Endodermal cell (in vitro differentiated cells): ENCODE data around the gene ITGA11. TPM values are rescaled to one million over a fixed set of nuclear protein-coding genes. Genes with fewer than 3 reads are reported as not detected.

Experiments
- DNase-seq: peaks from one replicate; pipeline ENCODE4 v3.0.0-alpha.2; 2017
- H3K27ac ChIP-seq: 2 replicates; pipeline ENCODE4 v1.5.1; 2013; ENCODE audit warnings: mild to moderate bottlenecking, low read depth, low read length, moderate library complexity
- H3K27me3 ChIP-seq: 2 replicates; pipeline ENCODE4 v1.6.1; 2013; ENCODE audit warnings: mild to moderate bottlenecking, low read length, moderate library complexity; ENCODE audit not compliant: insufficient read depth, control insufficient read depth, poor library complexity, severe bottlenecking
- H3K36me3 ChIP-seq: 2 replicates; pipeline ENCODE4 v1.7.0; 2013; ENCODE audit warnings: mild to moderate bottlenecking, low read length, moderate library complexity; ENCODE audit not compliant: control insufficient read depth, insufficient read depth
- H3K4me1 ChIP-seq: one replicate; pipeline ENCODE4 v1.7.0; 2013; ENCODE audit warnings: low read length; ENCODE audit not compliant: control insufficient read depth, insufficient read depth
- H3K4me3 ChIP-seq: 2 replicates; pipeline ENCODE4 v1.5.1; 2013; ENCODE audit warnings: mild to moderate bottlenecking, low read length, moderate library complexity
- H3K9ac ChIP-seq: 2 replicates; pipeline ENCODE4 v1.6.1; 2013; ENCODE audit warnings: mild to moderate bottlenecking, low read length, moderate library complexity; ENCODE audit not compliant: poor library complexity, severe bottlenecking; ENCODE audit errors: extremely low read depth
- H3K9me3 ChIP-seq: 2 replicates; pipeline ENCODE4 v1.6.1; 2013; ENCODE audit warnings: mild to moderate bottlenecking, low read length, moderate library complexity; ENCODE audit not compliant: control insufficient read depth
- H3K27ac Mint-ChIP-seq: 2 replicates; pipeline ENCODE4 v1.8.0; 2020; ENCODE audit warnings: mixed read lengths
- H3K27me3 Mint-ChIP-seq: 2 replicates; pipeline ENCODE4 v1.8.0; 2021; ENCODE audit warnings: mild to moderate bottlenecking, mixed read lengths; ENCODE audit not compliant: insufficient read depth
- H3K36me3 Mint-ChIP-seq: 2 replicates; pipeline ENCODE4 v1.8.0; 2020; ENCODE audit warnings: low read depth, mixed read lengths
- H3K4me1 Mint-ChIP-seq: 2 replicates; pipeline ENCODE4 v1.8.0; 2020; ENCODE audit warnings: mixed read lengths
- H3K4me3 Mint-ChIP-seq: 2 replicates; pipeline ENCODE4 v1.8.0; 2020; ENCODE audit warnings: mild to moderate bottlenecking, moderate library complexity, mixed read lengths
- H3K9me3 Mint-ChIP-seq: 2 replicates; pipeline ENCODE4 v1.8.0; 2020; ENCODE audit warnings: mild to moderate bottlenecking, mixed read lengths
- WGBS, 2 experiments: methylation state at CpG; one replicate each; pipeline versions ENCODE4 v1.1.5 to v1.1.7; 2013; ENCODE audit warnings: missing lambda C conversion rate in 2 of 2, mixed read lengths in 1 of 2; ENCODE audit not compliant: insufficient coverage in 1 of 2, insufficient read length in 1 of 2; 5-methylcytosine and 5-hydroxymethylcytosine counted together
- total RNA-seq, 2 donors: library from RNA; stranded (reverse); fragmentation: NEBNext Ultra II Directional in 1 of 2; extraction: Animal tissue kit (Norgen Biotek cat#: 25700) in 1 of 2; gene quantifications; 2 replicates in 1 of 2; 3 replicates in 1 of 2; pipeline ENCODE4 v1.2.1, GENCODE V29; 2021
- TF ChIP-seq, protein P1 (sequence below): fragments of 200-600 bp; sonication (generic); conservative IDR thresholded peaks from 2 replicates; pipeline ENCODE4 v1.5.0; 2021; ENCODE audit warnings: antibody characterized with exemption, mild to moderate bottlenecking

The ITGA11 gene
- total RNA-seq, 2 donors from 2014 or later: 0.35 to 1.4 TPM

DNA sequence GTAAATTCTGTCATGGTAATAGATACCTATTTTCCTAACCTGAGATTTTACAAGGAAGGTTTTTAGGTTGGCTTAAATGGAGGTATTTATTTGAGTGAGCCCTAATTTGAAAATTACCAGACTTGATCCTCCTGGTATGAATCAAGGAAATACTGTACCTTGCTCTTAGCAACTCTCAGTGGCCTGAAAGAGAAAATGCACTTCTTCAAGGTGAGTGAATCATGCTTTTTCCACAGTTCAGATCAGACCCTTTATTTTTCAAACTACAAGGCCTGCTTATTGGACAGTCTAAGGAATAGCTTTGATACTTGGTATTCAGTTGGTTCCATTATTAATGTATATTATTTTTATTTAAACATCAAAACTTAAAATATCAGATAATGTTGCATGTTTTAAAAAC, 139.0 kb downstream of the ITGA11 start:
- peaks cover 25% of the 10 kb centered on the region for H3K36me3 Mint-ChIP-seq
- TF ChIP-seq, protein P1, sequence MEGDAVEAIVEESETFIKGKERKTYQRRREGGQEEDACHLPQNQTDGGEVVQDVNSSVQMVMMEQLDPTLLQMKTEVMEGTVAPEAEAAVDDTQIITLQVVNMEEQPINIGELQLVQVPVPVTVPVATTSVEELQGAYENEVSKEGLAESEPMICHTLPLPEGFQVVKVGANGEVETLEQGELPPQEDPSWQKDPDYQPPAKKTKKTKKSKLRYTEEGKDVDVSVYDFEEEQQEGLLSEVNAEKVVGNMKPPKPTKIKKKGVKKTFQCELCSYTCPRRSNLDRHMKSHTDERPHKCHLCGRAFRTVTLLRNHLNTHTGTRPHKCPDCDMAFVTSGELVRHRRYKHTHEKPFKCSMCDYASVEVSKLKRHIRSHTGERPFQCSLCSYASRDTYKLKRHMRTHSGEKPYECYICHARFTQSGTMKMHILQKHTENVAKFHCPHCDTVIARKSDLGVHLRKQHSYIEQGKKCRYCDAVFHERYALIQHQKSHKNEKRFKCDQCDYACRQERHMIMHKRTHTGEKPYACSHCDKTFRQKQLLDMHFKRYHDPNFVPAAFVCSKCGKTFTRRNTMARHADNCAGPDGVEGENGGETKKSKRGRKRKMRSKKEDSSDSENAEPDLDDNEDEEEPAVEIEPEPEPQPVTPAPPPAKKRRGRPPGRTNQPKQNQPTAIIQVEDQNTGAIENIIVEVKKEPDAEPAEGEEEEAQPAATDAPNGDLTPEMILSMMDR: no peak
- Histone ChIP-seq H3K9ac (no peak overlapping the region), H3K4me3 (no peak overlapping the region), H3K9me3 (no peaks in the 10 kb centered on the region), H3K4me1 (no peaks in the 10 kb centered on the region), H3K27ac (no peak overlapping the region), H3K36me3 (peaks cover 69% of the 10 kb centered on the region), H3K27me3 (no peaks in the 10 kb centered on the region)
- H3K9me3 Mint-ChIP-seq: no peaks in the 10 kb centered on the region
- H3K4me3 Mint-ChIP-seq: no peak overlapping the region
- DNase-seq: no peak
- H3K27me3 Mint-ChIP-seq: no peaks in the 10 kb centered on the region
- peaks cover 7% of the 10 kb centered on the region for H3K4me1 Mint-ChIP-seq
- no peak overlapping the region for H3K27ac Mint-ChIP-seq

DNA sequence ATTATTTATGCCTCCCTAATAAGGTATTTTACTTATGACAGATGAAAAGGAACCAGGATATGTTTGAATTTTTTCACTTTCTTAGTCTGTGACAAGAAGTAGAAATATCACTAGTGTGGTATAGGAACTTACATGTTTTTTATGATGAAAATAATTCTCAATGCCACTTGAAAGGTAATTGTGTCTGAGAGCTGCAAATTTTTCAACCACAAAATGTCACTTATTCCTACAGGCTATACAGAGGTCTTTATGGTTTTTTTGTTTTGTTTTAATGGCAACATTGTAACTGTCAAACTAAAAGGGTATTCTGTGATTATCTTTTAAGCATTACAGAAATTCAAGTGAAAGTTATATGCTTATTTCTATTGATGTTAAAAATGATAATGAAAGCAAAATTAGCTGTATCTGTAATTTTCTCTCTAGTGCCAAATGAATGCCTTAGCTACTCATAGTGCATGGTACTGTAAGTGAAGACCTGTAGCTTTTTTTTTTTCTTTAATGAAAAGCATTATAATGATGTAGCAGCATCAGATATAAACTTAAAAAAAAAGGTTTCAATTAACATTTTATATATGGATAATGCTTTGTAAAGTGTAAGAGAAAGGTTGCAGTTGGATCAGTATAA, 139.7 kb downstream of the ITGA11 start:
- Histone ChIP-seq H3K4me1 (no peaks in the 10 kb centered on the region), H3K36me3 (peaks cover 62% of the 10 kb centered on the region), H3K9ac (no peak overlapping the region), H3K27me3 (no peaks in the 10 kb centered on the region), H3K27ac (no peak overlapping the region), H3K9me3 (no peaks in the 10 kb centered on the region), H3K4me3 (no peak overlapping the region)
- no peaks in the 10 kb centered on the region for H3K9me3 Mint-ChIP-seq
- peaks cover 23% of the 10 kb centered on the region for H3K36me3 Mint-ChIP-seq
- no peak overlapping the region for H3K4me3 Mint-ChIP-seq
- no peak for DNase-seq
- TF ChIP-seq, protein P1: no peak
- H3K4me1 Mint-ChIP-seq: peaks cover 9% of the 10 kb centered on the region
- H3K27me3 Mint-ChIP-seq: no peaks in the 10 kb centered on the region
- no peak overlapping the region for H3K27ac Mint-ChIP-seq

DNA sequence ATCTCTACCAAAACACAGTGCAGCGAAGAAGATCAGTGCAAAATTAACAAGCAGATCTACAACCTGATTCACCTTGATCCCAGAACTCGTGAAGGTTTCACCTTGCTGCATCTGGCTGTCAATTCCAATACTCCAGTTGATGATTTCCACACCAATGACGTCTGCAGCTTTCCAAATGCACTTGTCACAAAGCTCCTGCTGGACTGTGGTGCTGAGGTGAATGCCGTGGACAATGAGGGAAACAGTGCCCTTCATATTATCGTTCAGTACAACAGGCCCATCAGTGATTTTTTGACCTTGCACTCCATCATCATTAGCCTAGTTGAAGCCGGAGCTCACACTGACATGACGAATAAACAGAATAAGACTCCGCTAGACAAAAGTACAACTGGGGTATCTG, 141.2 kb downstream of the ITGA11 start:
- peaks cover 71% of the 10 kb centered on the region for H3K36me3 ChIP-seq
- WGBS, 2 experiments: 95% methylated on average over 7 to 8 of the region's 8 CpGs
- H3K9ac ChIP-seq: no peak overlapping the region
- H3K36me3 Mint-ChIP-seq: peaks cover 24% of the 10 kb centered on the region
- H3K9me3 ChIP-seq: no peaks in the 10 kb centered on the region
- H3K4me3 ChIP-seq: no peak overlapping the region
- no peaks in the 10 kb centered on the region for H3K27me3 ChIP-seq
- no peaks in the 10 kb centered on the region for H3K9me3 Mint-ChIP-seq
- H3K27ac ChIP-seq: no peak overlapping the region
- H3K4me3 Mint-ChIP-seq: no peak overlapping the region
- TF ChIP-seq, protein P1: no peak
- no peak overlapping the region for H3K27ac Mint-ChIP-seq
- no peaks in the 10 kb centered on the region for H3K27me3 Mint-ChIP-seq
- no peaks in the 10 kb centered on the region for H3K4me1 ChIP-seq
- peaks cover 14% of the 10 kb centered on the region for H3K4me1 Mint-ChIP-seq
- no peak for DNase-seq
